Epithelial cell of esophagus (primary cell): ENCODE results near the gene KBTBD7.

Experiments
- DNase-seq: peaks from one replicate; pipeline ENCODE4 v3.0.0; 2010; ENCODE audit warnings: low read depth
- H3K4me3 ChIP-seq: 2 replicates; pipeline ENCODE4 v1.5.1; 2011; ENCODE audit warnings: mild to moderate bottlenecking, low read length, control low read depth
- CTCF ChIP-seq: IDR thresholded peaks from 2 replicates; pipeline ENCODE4 v1.5.1; 2011; ENCODE audit warnings: low read depth, mild to moderate bottlenecking, low read length, control low read depth, inconsistent platforms; ENCODE audit not compliant: insufficient read depth; ENCODE audit errors: missing control alignments

KBTBD7 gene

GRCh38 chr13:41193919-41194824, at the start of gene KBTBD7:
Gene KBTBD7 (minus strand): TSS chr13:41194569. CDS start chr13:41194257, 312 bp downstream.
- no peak for TF ChIP-seq CTCF
- peak within 1 kb of the TSS; percentile 64 for H3K4me3 ChIP-seq
- DNase-seq = peak; percentile 98

- no peak for DNase-seq
- no peak overlapping the region for H3K4me3 ChIP-seq
- no peak for TF ChIP-seq CTCF
Observed at GRCh38 chr13:41241626-41242025, 47.3 kb upstream of the KBTBD7 start.

- no peak for TF ChIP-seq CTCF
- no peak for DNase-seq
- no peak overlapping the region for H3K4me3 ChIP-seq
Observed at GRCh38 chr13:41236369-41236768, 42.0 kb upstream of the KBTBD7 start.

- no peak for TF ChIP-seq CTCF
- H3K4me3 ChIP-seq = no peak overlapping the region
- no peak for DNase-seq
Observed at GRCh38 chr13:41232578-41233480, 38.5 kb upstream of the KBTBD7 start.

GRCh38 chr13:41231786-41232185, 37.4 kb upstream of the KBTBD7 start:
- no peak overlapping the region for H3K4me3 ChIP-seq
- no peak for TF ChIP-seq CTCF
- peak; percentile 54 for DNase-seq

- TF ChIP-seq CTCF = no peak
- DNase-seq = no peak
- no peak overlapping the region for H3K4me3 ChIP-seq
Observed at GRCh38 chr13:41231025-41231677, 36.8 kb upstream of the KBTBD7 start.
